ENCODE results near the gene C10orf105. TPM values are rescaled to one million over a fixed set of nuclear protein-coding genes. Genes with fewer than 3 reads are reported as not detected.

C10orf105 gene
- total and polyA plus RNA-seq, 4 experiments from 2014 or later = 0.07 to 0.12 (median 0.09) TPM

GRCh38 chr10:71698737-71699136 is 20.8 kb downstream of the C10orf105 start:
- ChIA-PET CTCF (ENCODE audit: partially characterized antibody) (interaction anchor here (0.8 to 21.0 kb wide), 16 partner anchors 9 to 314 kb away, joined by 3 to 379 read pairs (median 12); partner anchors contain the start of gene VSIR), POLR2A (ENCODE audit: partially characterized antibody) (interaction anchor here (0.6 to 8.3 kb wide), 6 partner anchors 9 to 321 kb away, joined by 3 to 83 read pairs (median 3); partner anchors contain the start of gene VSIR)
- H3K27me3 ChIP-seq (ENCODE audit: insufficient read depth, low read length) = no peaks in the 10 kb centered on the region
- no peak overlapping the region for H3K4me3 ChIP-seq (ENCODE audit: low read length in 2 of 2)
- intact Hi-C loops (cut with micrococcal nuclease) = loop anchor here (5.0 kb wide), 1 partner anchor 114 kb away; no protein-coding TSS in a partner anchor
- H3K9me3 Mint-ChIP-seq = no peaks in the 10 kb centered on the region
- no peak overlapping the region for H3K27ac ChIP-seq (ENCODE audit: low read depth, low read length)
- peak overlapping the region in 5 of 8 donors; percentile 13 to 33 (median 28) for H3K4me3 Mint-ChIP-seq
- H3K4me1 ChIP-seq (ENCODE audit: insufficient read depth, low read length) = peaks cover 51% of the 10 kb centered on the region
- peak in 1 of 5 donors; percentile 2 for DNase-seq
- H3K36me3 Mint-ChIP-seq = no peaks in the 10 kb centered on the region
- H3K4me1 Mint-ChIP-seq = peaks cover 23 to 56% (median 33%) of the 10 kb centered on the region in 4 donors
- no peaks in the 10 kb centered on the region for H3K27me3 Mint-ChIP-seq
- peak overlapping the region in 5 of 7 donors; percentile 20 to 61 (median 50) for H3K27ac Mint-ChIP-seq
- H3K9me3 ChIP-seq (ENCODE audit: control insufficient read depth in 1 of 2, low read length in 2 of 2) = no peaks in the 10 kb centered on the region
- H3K36me3 ChIP-seq (ENCODE audit: insufficient read depth, low read length) = no peaks in the 10 kb centered on the region

- H3K27me3 Mint-ChIP-seq = no peaks in the 10 kb centered on the region
- no peaks in the 10 kb centered on the region for H3K36me3 ChIP-seq (ENCODE audit: insufficient read depth, low read length)
- ChIA-PET POLR2A (ENCODE audit: partially characterized antibody) (interaction anchor here (0.6 to 8.3 kb wide), 7 partner anchors 10 to 321 kb away, joined by 3 to 83 read pairs (median 3); partner anchors contain the start of gene VSIR), CTCF (ENCODE audit: partially characterized antibody) (interaction anchor here (0.8 to 21.0 kb wide), 25 partner anchors 9 to 383 kb away, joined by 3 to 379 read pairs (median 6); partner anchors contain the start of gene VSIR)
- no peaks in the 10 kb centered on the region for H3K27me3 ChIP-seq (ENCODE audit: insufficient read depth, low read length)
- no peak overlapping the region for H3K27ac ChIP-seq (ENCODE audit: low read depth, low read length)
- H3K4me3 Mint-ChIP-seq = peak overlapping the region in 4 of 8 donors; percentile 29 to 61 (median 32)
- no peaks in the 10 kb centered on the region for H3K9me3 ChIP-seq (ENCODE audit: control insufficient read depth in 1 of 2, low read length in 2 of 2)
- H3K4me1 Mint-ChIP-seq = peaks cover 23 to 60% (median 35%) of the 10 kb centered on the region in 4 donors
- peaks cover 51% of the 10 kb centered on the region for H3K4me1 ChIP-seq (ENCODE audit: insufficient read depth, low read length)
- intact Hi-C loops (cut with micrococcal nuclease) = loop anchor here (5.0 kb wide), 1 partner anchor 114 kb away; no protein-coding TSS in a partner anchor
- H3K4me3 ChIP-seq (ENCODE audit: low read length in 2 of 2) = no peak overlapping the region
- DNase-seq = peak in 3 of 5 donors; percentile 14 to 62 (median 25)
- H3K9me3 Mint-ChIP-seq = no peaks in the 10 kb centered on the region
- H3K36me3 Mint-ChIP-seq = no peaks in the 10 kb centered on the region
- peak overlapping the region in 5 of 7 donors; percentile 36 to 61 (median 50) for H3K27ac Mint-ChIP-seq
These were observed 21.5 kb downstream of the C10orf105 start for GRCh38 chr10:71697938-71698709.

- Mint-ChIP-seq H3K27ac (peak overlapping the region in 3 of 7 donors; percentile 24 to 57 (median 46)), H3K27me3 (no peaks in the 10 kb centered on the region), H3K4me1 (peaks cover 23 to 60% (median 35%) of the 10 kb centered on the region in 4 donors), H3K36me3 (no peaks in the 10 kb centered on the region), H3K9me3 (no peaks in the 10 kb centered on the region), H3K4me3 (peak overlapping the region in 1 of 8 donors; percentile 10)
- Histone ChIP-seq H3K27me3 (ENCODE audit: insufficient read depth, low read length) (no peaks in the 10 kb centered on the region), H3K9me3 (ENCODE audit: control insufficient read depth in 1 of 2, low read length in 2 of 2) (no peaks in the 10 kb centered on the region), H3K4me3 (ENCODE audit: low read length in 2 of 2) (no peak overlapping the region), H3K27ac (ENCODE audit: low read depth, low read length) (no peak overlapping the region), H3K4me1 (ENCODE audit: insufficient read depth, low read length) (peaks cover 51% of the 10 kb centered on the region), H3K36me3 (ENCODE audit: insufficient read depth, low read length) (no peaks in the 10 kb centered on the region)
- DNase-seq = peak; percentile 54 to 60 (median 56)
- CTCF ChIA-PET (ENCODE audit: partially characterized antibody) = interaction anchor here (0.6 to 21.0 kb wide), 29 partner anchors 11 to 653 kb away, joined by 3 to 379 read pairs (median 7); partner anchors contain the start of genes C10orf105 and VSIR
- intact Hi-C loops (cut with micrococcal nuclease) = loop anchor here (1.0 to 5.0 kb wide), 3 partner anchors 77 to 382 kb away; partner anchors contain the start of gene VSIR
- POLR2A ChIA-PET (ENCODE audit: partially characterized antibody) = interaction anchor here (0.7 to 8.3 kb wide), 11 partner anchors 11 to 75 kb away, joined by 3 to 83 read pairs (median 4); partner anchors contain the start of gene VSIR
These were observed 22.8 kb downstream of the C10orf105 start for GRCh38 chr10:71696628-71697326.

- Histone ChIP-seq H3K36me3 (ENCODE audit: insufficient read depth, low read length) (no peaks in the 10 kb centered on the region), H3K27me3 (ENCODE audit: insufficient read depth, low read length) (no peaks in the 10 kb centered on the region), H3K9me3 (ENCODE audit: control insufficient read depth in 1 of 2, low read length in 2 of 2) (no peaks in the 10 kb centered on the region), H3K4me1 (ENCODE audit: insufficient read depth, low read length) (peaks cover 51% of the 10 kb centered on the region), H3K4me3 (ENCODE audit: low read length in 2 of 2) (no peak overlapping the region), H3K27ac (ENCODE audit: low read depth, low read length) (no peak overlapping the region)
- no peaks in the 10 kb centered on the region for H3K27me3 Mint-ChIP-seq
- H3K4me3 Mint-ChIP-seq = peak overlapping the region in 1 of 8 donors; percentile 17
- intact Hi-C loops (cut with micrococcal nuclease) = loop anchor here (1.0 to 5.0 kb wide), 3 partner anchors 78 to 381 kb away; partner anchors contain the start of gene VSIR
- peak overlapping the region in 1 of 7 donors; percentile 57 for H3K27ac Mint-ChIP-seq
- peaks cover 0 to 2% (median 0%) of the 10 kb centered on the region in 8 donors for H3K9me3 Mint-ChIP-seq
- no peaks in the 10 kb centered on the region for H3K36me3 Mint-ChIP-seq
- DNase-seq = peak in 1 of 5 donors; percentile 26
- H3K4me1 Mint-ChIP-seq = peaks cover 23 to 60% (median 35%) of the 10 kb centered on the region in 4 donors
- ChIA-PET CTCF (ENCODE audit: partially characterized antibody) (interaction anchor here (0.8 to 21.0 kb wide), 30 partner anchors 10 to 381 kb away, joined by 3 to 379 read pairs (median 6); partner anchors contain the start of genes C10orf105 and VSIR), POLR2A (ENCODE audit: partially characterized antibody) (interaction anchor here (0.7 to 8.3 kb wide), 13 partner anchors 10 to 76 kb away, joined by 3 to 83 read pairs (median 5); partner anchors contain the start of gene VSIR)
These were observed 23.8 kb downstream of the C10orf105 start for GRCh38 chr10:71695502-71696476.

GRCh38 chr10:71694567-71694968 is 25.0 kb downstream of the C10orf105 start:
- Histone ChIP-seq H3K4me3 (ENCODE audit: low read length in 2 of 2) (no peak overlapping the region), H3K9me3 (ENCODE audit: control insufficient read depth in 1 of 2, low read length in 2 of 2) (no peaks in the 10 kb centered on the region), H3K27ac (ENCODE audit: low read depth, low read length) (no peak overlapping the region), H3K4me1 (ENCODE audit: insufficient read depth, low read length) (peaks cover 51% of the 10 kb centered on the region), H3K27me3 (ENCODE audit: insufficient read depth, low read length) (no peaks in the 10 kb centered on the region), H3K36me3 (ENCODE audit: insufficient read depth, low read length) (no peaks in the 10 kb centered on the region)
- peaks cover 0 to 2% (median 0%) of the 10 kb centered on the region in 8 donors for H3K9me3 Mint-ChIP-seq
- H3K27me3 Mint-ChIP-seq = no peaks in the 10 kb centered on the region
- POLR2A ChIA-PET (ENCODE audit: partially characterized antibody) = interaction anchor here (0.6 to 8.3 kb wide), 14 partner anchors 11 to 157 kb away, joined by 3 to 83 read pairs (median 4); partner anchors contain the start of genes PSAP and VSIR
- CTCF ChIA-PET (ENCODE audit: partially characterized antibody) = interaction anchor here (0.6 to 21.0 kb wide), 13 partner anchors 8 to 380 kb away, joined by 3 to 379 read pairs (median 7); partner anchors contain the start of gene VSIR
- H3K4me3 Mint-ChIP-seq = peak overlapping the region; percentile 57 to 82 (median 68)
- DNase-seq = peak in 2 of 5 donors; percentile 28 to 33
- peak overlapping the region in 6 of 7 donors; percentile 59 to 87 (median 68) for H3K27ac Mint-ChIP-seq
- intact Hi-C loops (cut with micrococcal nuclease) = no loop called here
- no peaks in the 10 kb centered on the region for H3K36me3 Mint-ChIP-seq
- H3K4me1 Mint-ChIP-seq = peaks cover 23 to 55% (median 35%) of the 10 kb centered on the region in 4 donors
